Fibroblast of pulmonary artery (primary cell): ENCODE results near the gene ZCCHC7.
"Not testable (repeated sequence)": the region's sequence is repeated elsewhere in the genome, so short reads cannot be mapped to it uniquely, and the experiment has no call there.

Experiments used
- DNase-seq: peaks from one replicate; pipeline ENCODE4 v3.0.0-alpha.2; 2010; ENCODE audit warnings: low read depth
- H3K4me3 ChIP-seq: replicated peaks from 2 replicates; pipeline ENCODE4 v1.5.1; 2011; ENCODE audit warnings: low read depth, mild to moderate bottlenecking, control low read depth, low read length, moderate library complexity
- CTCF ChIP-seq: IDR thresholded peaks from 2 replicates; pipeline ENCODE4 v1.5.1; 2011; ENCODE audit warnings: mild to moderate bottlenecking, control low read depth, low read length, inconsistent platforms; ENCODE audit errors: missing control alignments

Gene ZCCHC7

DNA sequence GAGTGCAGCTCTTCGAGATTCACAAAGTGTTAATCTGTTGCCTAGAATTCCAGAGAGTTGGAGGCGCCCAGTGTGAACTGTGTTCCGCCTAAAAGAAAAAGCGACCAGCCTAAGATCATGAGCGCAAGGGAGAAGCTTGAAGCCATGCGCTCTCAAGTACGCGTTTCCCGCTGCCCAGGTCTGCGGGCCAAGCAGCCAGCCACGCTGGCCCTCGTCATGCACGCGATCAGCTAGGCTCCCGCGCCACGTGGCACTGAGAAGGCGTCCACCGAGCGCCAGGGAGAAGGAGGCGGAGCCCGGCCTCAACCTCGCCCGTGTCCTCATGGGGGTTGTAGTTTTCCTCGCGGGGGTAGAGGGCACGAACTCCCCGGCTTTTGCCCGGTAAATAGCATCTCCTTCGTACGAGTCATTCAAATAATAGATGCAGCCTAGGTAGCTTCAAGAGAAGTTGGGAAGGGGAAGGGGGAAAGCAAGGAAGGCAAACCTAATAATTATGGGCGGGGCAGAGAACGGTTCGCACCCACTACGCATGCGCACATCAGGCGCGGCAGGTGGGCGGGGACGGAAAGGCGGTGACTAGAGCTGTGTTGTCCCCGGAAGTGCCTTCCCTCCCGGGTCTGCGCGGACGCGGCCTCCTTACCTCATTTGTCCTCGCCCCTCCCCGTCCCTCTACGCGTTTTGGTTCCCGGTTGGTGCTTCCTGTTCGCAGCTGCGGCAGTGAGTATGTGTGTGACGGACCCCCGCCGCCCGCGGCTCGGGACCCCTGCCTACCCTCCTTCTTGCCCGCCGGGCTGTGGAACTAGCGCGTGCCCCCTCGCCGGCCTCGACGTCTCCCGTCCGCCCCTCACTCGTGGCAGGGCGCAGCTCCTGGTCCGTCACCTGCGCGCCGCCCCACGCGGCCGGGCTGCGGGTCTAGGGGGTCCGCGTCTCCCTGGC is at the start of gene ZCCHC7:
Gene ZCCHC7, plus strand, starts transcription at position 668 of the 936 bp plus-strand sequence.
- DNase-seq, result peak; percentile 97
- no peak for TF ChIP-seq CTCF

DNA sequence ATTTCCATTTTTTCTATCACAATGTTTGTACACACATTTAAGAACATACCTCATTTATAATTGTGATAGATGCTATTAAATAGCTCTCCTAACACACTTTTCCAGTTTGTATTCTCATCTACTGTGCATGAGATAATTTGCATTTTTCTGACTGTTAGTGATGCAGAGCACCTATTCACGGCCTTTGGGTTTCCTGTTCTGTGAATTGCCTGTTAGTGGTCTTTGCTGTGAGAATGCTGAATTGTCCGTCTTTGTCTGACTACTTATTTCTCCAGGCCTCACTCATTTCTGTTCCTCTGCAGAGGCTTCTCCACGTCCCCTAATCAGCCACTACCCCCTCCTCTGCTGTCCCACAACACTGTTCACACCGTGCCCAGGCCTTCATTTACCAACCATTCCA is 45.6 kb upstream of the ZCCHC7 start:
- not testable (repeated sequence) for DNase-seq, H3K4me3 ChIP-seq

More for the DNA sequence above, at the start of gene ZCCHC7:
- H3K4me3 ChIP-seq, result peak within 1 kb of the TSS; percentile 84

GRCh38 chr9:37079370-37080164 is 40.8 kb upstream of the ZCCHC7 start:
- DNase-seq, result peak; percentile 96
- TF ChIP-seq CTCF, result no peak
- peak overlapping the region; percentile 89 for H3K4me3 ChIP-seq

- DNase-seq, result peak; percentile 23
- H3K4me3 ChIP-seq, result peak overlapping the region; percentile 89
Observed at GRCh38 chr9:37080165-37080628, 40.2 kb upstream of the ZCCHC7 start.

DNA sequence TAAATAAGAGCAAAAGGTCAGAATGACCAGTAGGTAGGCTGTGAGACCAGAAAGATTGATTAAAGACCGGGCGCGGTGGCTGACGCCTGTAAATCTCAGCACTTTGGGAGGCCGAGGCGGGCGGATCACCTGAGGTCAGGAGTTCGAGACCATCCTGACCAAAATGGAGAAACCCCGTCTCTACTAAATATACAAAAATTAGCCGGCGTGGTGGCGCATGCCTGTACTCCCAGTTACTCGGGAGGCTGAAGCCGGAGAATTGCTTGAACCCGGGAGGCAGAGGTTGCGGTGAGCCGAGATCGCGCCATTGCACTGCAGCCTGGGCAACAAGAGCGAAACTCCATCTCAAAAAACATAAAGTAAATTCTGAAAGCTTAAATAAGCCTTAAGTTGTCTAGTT is 38.9 kb upstream of the ZCCHC7 start:
- H3K4me3 ChIP-seq, DNase-seq: not testable (repeated sequence)

- TF ChIP-seq CTCF, result no peak
- peak; percentile 25 for DNase-seq
- H3K4me3 ChIP-seq, result no peak overlapping the region
Observed at GRCh38 chr9:37082214-37082765, 38.1 kb upstream of the ZCCHC7 start.

- no peak for DNase-seq
- TF ChIP-seq CTCF, result no peak
- H3K4me3 ChIP-seq, result no peak overlapping the region
Observed at GRCh38 chr9:37083654-37084053, 36.7 kb upstream of the ZCCHC7 start.

GRCh38 chr9:37085233-37085632 is 35.1 kb upstream of the ZCCHC7 start:
- TF ChIP-seq CTCF, result no peak

DNA sequence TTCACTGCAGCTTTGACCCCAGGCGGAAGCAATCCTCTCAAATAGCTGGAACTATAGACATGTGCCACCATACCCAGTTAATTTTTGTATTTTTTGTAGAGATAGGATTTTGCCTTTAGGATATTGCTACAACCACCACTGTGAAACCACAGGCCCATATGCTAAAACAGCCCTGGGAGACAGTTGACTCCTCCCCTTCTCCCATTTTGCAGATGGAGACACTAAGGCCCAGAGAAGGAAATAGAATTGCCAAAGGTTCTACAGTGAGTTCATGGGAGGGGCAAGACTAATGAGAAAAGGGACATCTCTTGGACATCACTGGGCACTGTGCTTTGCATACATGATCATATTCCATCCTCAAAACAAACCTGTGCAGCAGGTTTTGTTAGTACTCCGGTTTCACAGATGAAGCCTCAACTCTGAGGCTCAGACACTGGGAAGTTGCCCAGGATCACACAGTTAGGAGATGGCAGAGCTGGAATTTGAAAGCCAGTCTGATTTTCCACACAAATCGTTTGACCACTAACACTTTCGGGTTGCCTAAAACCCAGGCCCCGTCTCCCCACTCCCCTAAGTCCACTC is 27.6 kb upstream of the ZCCHC7 start:
- not testable (repeated sequence) for DNase-seq, H3K4me3 ChIP-seq

More at GRCh38 chr9:37085233-37085632, 35.1 kb upstream of the ZCCHC7 start:
- H3K4me3 ChIP-seq, result no peak overlapping the region
- DNase-seq, result no peak
